ENCODE measurements around the gene DIO1.

The DIO1 gene

GRCh38 chr1:53894644-53895043 is 657 bp downstream of the DIO1 start:
- DNase-seq (ENCODE audit: low spot score): no peak

- no peak for DNase-seq (ENCODE audit: low spot score)
Measured at GRCh38 chr1:53895421-53895820, 1.4 kb downstream of the DIO1 start.

- DNase-seq (ENCODE audit: low spot score): peak; percentile 91
Measured at GRCh38 chr1:53896635-53897229, 2.7 kb downstream of the DIO1 start.

GRCh38 chr1:53899206-53899628 is 5.2 kb downstream of the DIO1 start:
- DNase-seq (ENCODE audit: low spot score): peak; percentile 85

- DNase-seq (ENCODE audit: low spot score): no peak
Measured at GRCh38 chr1:53899708-53900107, 5.7 kb downstream of the DIO1 start.

GRCh38 chr1:53902235-53903138 is 8.5 kb downstream of the DIO1 start:
- no peak for DNase-seq (ENCODE audit: low spot score)

- DNase-seq (ENCODE audit: low spot score): no peak
Measured at GRCh38 chr1:53905509-53905908, 11.5 kb downstream of the DIO1 start.

- DNase-seq (ENCODE audit: low spot score): no peak
Measured at GRCh38 chr1:53906121-53906520, 12.1 kb downstream of the DIO1 start.

- no peak for DNase-seq (ENCODE audit: low spot score)
Measured at GRCh38 chr1:53909946-53910345, 16.0 kb downstream of the DIO1 start.

GRCh38 chr1:53911442-53911841 is 17.5 kb downstream of the DIO1 start:
- DNase-seq (ENCODE audit: low spot score): no peak

- no peak for DNase-seq (ENCODE audit: low spot score)
Measured at GRCh38 chr1:53913352-53914033, 19.5 kb downstream of the DIO1 start.

- no peak for DNase-seq (ENCODE audit: low spot score)
Measured at GRCh38 chr1:53918343-53918742, 24.4 kb downstream of the DIO1 start.

GRCh38 chr1:53919675-53920066 is 25.7 kb downstream of the DIO1 start:
- DNase-seq (ENCODE audit: low spot score): peak; percentile 41

- DNase-seq (ENCODE audit: low spot score): no peak
Measured at GRCh38 chr1:53927376-53927881, 33.4 kb downstream of the DIO1 start.

- no peak for DNase-seq (ENCODE audit: low spot score)
Measured at GRCh38 chr1:53929246-53929960, 35.4 kb downstream of the DIO1 start.

GRCh38 chr1:53930932-53931331 is 36.9 kb downstream of the DIO1 start:
- no peak for DNase-seq (ENCODE audit: low spot score)

GRCh38 chr1:53931523-53931922 is 37.5 kb downstream of the DIO1 start:
- DNase-seq (ENCODE audit: low spot score): no peak

GRCh38 chr1:53934170-53934765 is 40.3 kb downstream of the DIO1 start:
- DNase-seq (ENCODE audit: low spot score): no peak

- no peak for DNase-seq (ENCODE audit: low spot score)
Measured at GRCh38 chr1:53936430-53936829, 42.4 kb downstream of the DIO1 start.

- no peak for DNase-seq (ENCODE audit: low spot score)
Measured at GRCh38 chr1:53938136-53938830, 44.3 kb downstream of the DIO1 start.
